ENCODE results near the gene ANXA6. TPM values are rescaled to one million over a fixed set of nuclear protein-coding genes. Genes with fewer than 3 reads are reported as not detected.

ANXA6 gene
- total and polyA plus RNA-seq, 7 donors: 22.9 to 333 (median 233) TPM

DNA sequence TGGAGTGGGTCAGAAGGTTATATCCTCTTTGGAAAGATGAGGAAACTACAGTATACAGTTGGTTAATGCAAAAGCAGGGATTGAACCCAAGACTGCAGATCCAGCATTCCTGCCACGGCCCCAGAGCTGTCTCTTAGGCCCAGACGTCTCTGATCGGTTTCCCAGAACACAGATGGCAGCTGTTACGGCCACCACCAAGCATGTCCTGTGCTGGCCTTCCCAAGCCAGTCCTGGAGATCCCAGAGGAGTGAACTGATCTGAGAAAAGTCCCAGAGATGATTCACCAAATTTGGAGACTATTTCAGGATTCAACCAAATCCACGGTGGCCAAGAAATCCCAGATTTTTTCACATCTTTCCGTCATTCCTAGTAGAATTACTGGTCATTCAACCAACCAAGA is 96.8 kb downstream of the ANXA6 start:
- TF ChIP-seq EP300 (IDR thresholded peaks at IDR 0.05): no peak
- TF ChIP-seq POLR2AphosphoS5 (IDR thresholded peaks at IDR 0.05): peak in 1 of 4 donors; percentile 6
- no peak for TF ChIP-seq POLR2A (IDR thresholded peaks at IDR 0.05)
- TF ChIP-seq, protein P1, sequence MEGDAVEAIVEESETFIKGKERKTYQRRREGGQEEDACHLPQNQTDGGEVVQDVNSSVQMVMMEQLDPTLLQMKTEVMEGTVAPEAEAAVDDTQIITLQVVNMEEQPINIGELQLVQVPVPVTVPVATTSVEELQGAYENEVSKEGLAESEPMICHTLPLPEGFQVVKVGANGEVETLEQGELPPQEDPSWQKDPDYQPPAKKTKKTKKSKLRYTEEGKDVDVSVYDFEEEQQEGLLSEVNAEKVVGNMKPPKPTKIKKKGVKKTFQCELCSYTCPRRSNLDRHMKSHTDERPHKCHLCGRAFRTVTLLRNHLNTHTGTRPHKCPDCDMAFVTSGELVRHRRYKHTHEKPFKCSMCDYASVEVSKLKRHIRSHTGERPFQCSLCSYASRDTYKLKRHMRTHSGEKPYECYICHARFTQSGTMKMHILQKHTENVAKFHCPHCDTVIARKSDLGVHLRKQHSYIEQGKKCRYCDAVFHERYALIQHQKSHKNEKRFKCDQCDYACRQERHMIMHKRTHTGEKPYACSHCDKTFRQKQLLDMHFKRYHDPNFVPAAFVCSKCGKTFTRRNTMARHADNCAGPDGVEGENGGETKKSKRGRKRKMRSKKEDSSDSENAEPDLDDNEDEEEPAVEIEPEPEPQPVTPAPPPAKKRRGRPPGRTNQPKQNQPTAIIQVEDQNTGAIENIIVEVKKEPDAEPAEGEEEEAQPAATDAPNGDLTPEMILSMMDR (IDR thresholded peaks at IDR 0.05): no peak
- peak overlapping the region; percentile 29 to 76 (median 62) for H3K27ac ChIP-seq

GRCh38 chr5:151058891-151059489 is 98.6 kb downstream of the ANXA6 start:
- TF ChIP-seq POLR2AphosphoS5 (IDR thresholded peaks at IDR 0.05) (peak in 1 of 4 donors; percentile 23), POLR2A (IDR thresholded peaks at IDR 0.05) (no peak), EP300 (IDR thresholded peaks at IDR 0.05) (no peak)
- TF ChIP-seq, protein P1 (IDR thresholded peaks at IDR 0.05): no peak
- H3K27ac ChIP-seq: peak overlapping the region in 3 of 4 donors; percentile 49 to 76 (median 75)
- WGBS, 2 donors: 81 to 91% methylated on average over 7 of the region's 7 CpGs
- intact Hi-C loops (cut with DNase I): loop anchor here (2.0 to 10.0 kb wide), 2 partner anchors 50 to 176 kb away; no protein-coding TSS in a partner anchor
- no peak overlapping the region for H3K4me3 ChIP-seq
- no peak for DNase-seq
- no peaks in the 10 kb centered on the region for H3K9me3 ChIP-seq
- H3K27me3 ChIP-seq: no peaks in the 10 kb centered on the region
- peaks cover 0 to 48% (median 42%) of the 10 kb centered on the region in 4 donors for H3K4me1 ChIP-seq
- H3K36me3 ChIP-seq: peaks cover 12 to 71% (median 19%) of the 10 kb centered on the region in 4 donors

More for the DNA sequence above, 96.8 kb downstream of the ANXA6 start:
- 88 to 89% methylated on average over 6 of the region's 6 CpGs for WGBS, 2 donors
- Histone ChIP-seq H3K36me3 (peaks cover 7 to 55% (median 17%) of the 10 kb centered on the region in 4 donors), H3K4me3 (no peak overlapping the region), H3K4me1 (peaks cover 0 to 58% (median 52%) of the 10 kb centered on the region in 4 donors), H3K27me3 (no peaks in the 10 kb centered on the region), H3K9me3 (no peaks in the 10 kb centered on the region)
- DNase-seq: no peak
- intact Hi-C loops (cut with DNase I): no loop called here

DNA sequence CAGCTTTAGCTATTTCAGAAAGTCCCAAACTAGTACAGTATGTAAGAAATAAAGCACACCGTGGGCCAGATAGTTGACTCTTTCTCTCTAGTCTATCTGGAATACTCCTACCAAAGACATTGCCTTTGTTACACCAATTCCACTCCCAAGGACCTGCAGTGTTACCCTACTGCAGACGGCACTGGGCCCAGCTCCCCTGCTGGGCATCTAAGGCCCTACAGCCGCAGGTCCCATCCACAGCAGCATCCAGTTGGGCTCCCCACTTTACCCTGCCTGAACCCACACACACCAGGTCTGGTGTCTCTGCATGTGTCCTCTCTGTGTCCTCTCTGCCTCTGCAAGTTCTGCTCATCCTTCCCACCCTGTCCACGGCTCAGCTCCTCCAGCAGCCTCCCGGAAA is 99.3 kb downstream of the ANXA6 start:
- H3K27me3 ChIP-seq: no peaks in the 10 kb centered on the region
- H3K36me3 ChIP-seq: peaks cover 12 to 78% (median 22%) of the 10 kb centered on the region in 4 donors
- intact Hi-C loops (cut with DNase I): loop anchor here (2.0 to 10.0 kb wide), 2 partner anchors 50 to 176 kb away; no protein-coding TSS in a partner anchor
- H3K4me1 ChIP-seq: peaks cover 0 to 42% (median 35%) of the 10 kb centered on the region in 4 donors
- no peak for DNase-seq
- peak overlapping the region in 2 of 4 donors; percentile 75 to 76 for H3K27ac ChIP-seq
- H3K9me3 ChIP-seq: no peaks in the 10 kb centered on the region
- no peak for TF ChIP-seq EP300 (IDR thresholded peaks at IDR 0.05)
- TF ChIP-seq, protein P1 (IDR thresholded peaks at IDR 0.05): no peak
- no peak for TF ChIP-seq POLR2AphosphoS5 (IDR thresholded peaks at IDR 0.05)
- TF ChIP-seq POLR2A (IDR thresholded peaks at IDR 0.05): no peak
- WGBS, 2 donors: 84 to 95% methylated on average over 5 of the region's 5 CpGs
- H3K4me3 ChIP-seq: no peak overlapping the region

DNA sequence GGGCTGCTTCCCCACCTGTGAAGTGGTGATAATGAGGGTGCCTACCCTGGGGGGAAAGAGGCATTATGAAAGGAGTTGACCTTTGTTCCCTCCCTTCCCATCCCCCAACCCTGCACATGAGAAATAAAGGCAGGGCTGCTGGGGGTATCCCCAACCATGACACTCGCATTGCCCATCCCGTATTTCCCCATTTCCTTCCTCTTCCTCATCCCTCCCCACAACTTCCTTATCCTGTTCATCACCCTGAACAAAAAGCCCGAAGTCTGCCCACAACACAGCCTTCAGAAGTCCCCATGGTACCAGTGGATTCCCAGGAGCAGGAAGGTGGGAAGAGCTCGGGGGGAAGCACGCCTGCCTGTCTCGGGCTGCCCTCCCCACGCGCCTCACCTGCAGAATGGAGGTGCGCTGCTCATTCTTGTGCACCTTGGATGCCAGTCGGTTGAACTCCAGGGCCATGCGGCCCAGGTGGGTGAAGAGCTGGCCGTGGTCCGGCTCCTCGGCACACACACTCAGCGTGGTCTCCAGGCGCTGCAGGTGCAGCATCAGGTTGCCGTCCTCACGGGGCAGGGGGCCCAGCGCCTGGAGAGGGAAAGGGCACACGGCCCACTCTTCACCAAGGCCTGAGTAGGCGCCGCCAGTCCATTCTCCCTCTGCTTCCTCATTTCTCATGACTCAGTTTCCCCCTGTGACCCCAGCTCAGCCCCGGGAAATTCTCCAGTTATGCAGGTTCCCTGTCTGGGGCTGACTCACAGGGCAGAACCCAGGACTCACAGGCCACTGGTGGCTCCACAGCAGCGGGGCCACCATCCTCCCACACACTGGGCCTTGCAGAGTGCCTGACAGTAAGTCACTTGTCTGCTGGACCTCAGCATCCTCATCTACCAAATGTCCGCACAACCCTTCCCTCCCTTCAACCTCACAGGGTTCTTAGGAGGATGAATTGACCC is 100.9 kb downstream of the ANXA6 start:
- no peak for TF ChIP-seq POLR2AphosphoS5 (IDR thresholded peaks at IDR 0.05)
- TF ChIP-seq EP300 (IDR thresholded peaks at IDR 0.05): no peak
- TF ChIP-seq, protein P1 (IDR thresholded peaks at IDR 0.05): no peak
- TF ChIP-seq POLR2A (IDR thresholded peaks at IDR 0.05): no peak
- intact Hi-C loops (cut with DNase I): loop anchor here (10.0 kb wide), 1 partner anchor 178 kb away; no protein-coding TSS in a partner anchor
- 93 to 94% methylated on average over 25 of the region's 25 CpGs for WGBS, 2 donors
- Histone ChIP-seq H3K36me3 (peaks cover 12 to 75% (median 19%) of the 10 kb centered on the region in 4 donors), H3K27me3 (no peaks in the 10 kb centered on the region), H3K27ac (no peak overlapping the region), H3K4me3 (no peak overlapping the region), H3K4me1 (peaks cover 0 to 35% (median 27%) of the 10 kb centered on the region in 4 donors), H3K9me3 (no peaks in the 10 kb centered on the region)
- no peak for DNase-seq
